ENCODE results near the gene PAQR9.

PAQR9 gene

GRCh38 chr3:142947799-142948575 lies 15.5 kb downstream of the PAQR9 start:
- no peak for DNase-seq

GRCh38 chr3:142947352-142947751 lies 16.1 kb downstream of the PAQR9 start:
- no peak for DNase-seq

DNA sequence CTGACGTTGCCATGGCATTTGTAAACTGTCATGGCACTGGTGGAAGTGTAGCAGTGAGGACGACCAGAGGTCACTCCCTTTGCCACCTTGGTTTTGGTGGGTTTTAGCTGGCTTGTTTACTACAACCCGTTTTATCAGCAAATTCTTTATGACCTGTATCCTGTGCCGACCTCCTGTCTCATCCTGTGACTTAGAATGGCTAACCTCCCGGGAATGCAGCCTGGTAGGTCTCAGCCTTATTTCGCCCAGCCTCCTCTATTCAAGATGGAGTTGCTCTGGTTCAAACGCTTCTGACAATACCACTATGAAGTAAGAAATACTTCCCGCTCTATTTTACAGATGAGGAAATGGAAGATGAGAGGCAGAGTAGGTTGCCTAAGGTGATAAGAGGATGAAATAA lies 16.6 kb downstream of the PAQR9 start:
- DNase-seq = no peak

GRCh38 chr3:142945023-142945422 lies 18.5 kb downstream of the PAQR9 start:
- no peak for DNase-seq

DNA sequence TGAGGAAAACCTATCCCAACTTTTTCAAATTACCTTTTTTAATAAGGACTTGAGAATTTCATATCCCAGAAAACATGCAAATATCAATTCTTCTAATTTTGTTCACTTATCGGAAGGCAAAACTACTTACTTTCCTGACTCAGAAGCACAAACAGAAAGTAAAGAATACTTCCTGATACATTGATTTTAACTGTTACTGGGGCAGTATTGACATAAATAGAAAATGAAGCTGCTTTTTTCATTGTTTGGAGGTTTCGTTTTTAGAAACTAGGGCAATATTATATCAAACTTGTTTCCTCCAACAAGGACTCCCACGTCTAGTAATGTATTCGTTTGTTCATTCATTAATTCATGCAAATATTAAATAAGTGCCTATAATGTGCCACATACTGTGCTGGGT lies 19.1 kb downstream of the PAQR9 start:
- DNase-seq = no peak

- no peak for DNase-seq
Observed at GRCh38 chr3:142943870-142944269, 19.6 kb downstream of the PAQR9 start.

GRCh38 chr3:142943349-142943748 lies 20.1 kb downstream of the PAQR9 start:
- no peak for DNase-seq

- DNase-seq = no peak
Observed at GRCh38 chr3:142941373-142942123, 21.9 kb downstream of the PAQR9 start.

DNA sequence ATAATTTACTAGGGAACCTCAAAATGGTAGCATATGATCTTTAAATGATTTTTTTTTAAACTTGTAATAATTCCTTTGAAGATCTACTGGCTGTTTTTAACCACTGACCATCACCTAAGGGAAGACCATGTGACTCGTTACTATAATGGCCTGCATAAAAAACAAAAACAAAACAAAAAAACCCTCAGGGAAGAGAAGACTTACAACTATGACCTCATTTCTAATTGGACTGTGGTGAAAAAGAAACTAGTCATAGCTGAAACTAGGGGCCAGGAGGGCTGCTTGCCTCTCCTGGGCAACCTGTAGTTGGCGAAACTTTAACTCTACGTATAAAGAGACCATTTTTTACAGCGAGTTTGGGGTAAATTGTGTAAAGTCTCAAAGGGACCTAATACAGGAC lies 23.0 kb downstream of the PAQR9 start:
- no peak for DNase-seq

GRCh38 chr3:142940000-142940399 lies 23.5 kb downstream of the PAQR9 start:
- no peak for DNase-seq

- no peak for DNase-seq
Observed at GRCh38 chr3:142935963-142936362, 27.5 kb downstream of the PAQR9 start.

- no peak for DNase-seq
Observed at GRCh38 chr3:142934887-142935269, 28.6 kb downstream of the PAQR9 start.

DNA sequence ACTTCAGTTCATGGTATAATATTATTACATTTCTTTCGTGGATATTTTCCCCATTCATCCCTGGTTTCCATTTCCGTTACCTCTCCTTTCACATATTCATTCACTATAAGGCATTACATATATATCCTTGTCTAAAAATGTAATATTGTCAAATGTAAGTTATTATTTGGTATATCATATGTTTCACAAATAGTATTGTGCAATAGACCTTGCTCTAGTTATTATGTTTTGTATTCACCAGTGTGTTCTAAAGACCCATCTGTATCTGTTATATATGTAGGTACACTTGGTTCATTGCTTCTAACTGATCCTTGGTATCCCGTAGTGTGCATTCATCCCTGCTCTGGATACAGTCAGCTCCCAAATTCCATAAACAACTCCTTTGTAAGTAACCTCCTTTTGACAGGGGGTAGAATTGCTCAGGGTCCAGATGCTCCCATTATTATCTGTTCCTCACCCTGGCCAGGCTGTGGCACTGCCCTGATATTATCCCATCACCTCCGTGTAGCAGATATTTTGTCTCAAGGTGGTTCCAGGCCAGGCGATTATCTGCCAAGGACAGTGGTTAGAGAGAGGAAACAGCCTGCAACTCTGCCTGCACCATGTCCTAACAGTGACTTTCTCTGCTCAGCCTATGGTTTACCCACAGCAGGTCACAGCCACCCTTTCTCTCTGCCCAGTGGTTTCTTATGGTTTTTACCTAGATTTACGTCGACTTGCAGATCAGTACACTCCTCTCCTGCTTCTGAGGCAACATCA lies 29.2 kb downstream of the PAQR9 start:
- no peak for DNase-seq

DNA sequence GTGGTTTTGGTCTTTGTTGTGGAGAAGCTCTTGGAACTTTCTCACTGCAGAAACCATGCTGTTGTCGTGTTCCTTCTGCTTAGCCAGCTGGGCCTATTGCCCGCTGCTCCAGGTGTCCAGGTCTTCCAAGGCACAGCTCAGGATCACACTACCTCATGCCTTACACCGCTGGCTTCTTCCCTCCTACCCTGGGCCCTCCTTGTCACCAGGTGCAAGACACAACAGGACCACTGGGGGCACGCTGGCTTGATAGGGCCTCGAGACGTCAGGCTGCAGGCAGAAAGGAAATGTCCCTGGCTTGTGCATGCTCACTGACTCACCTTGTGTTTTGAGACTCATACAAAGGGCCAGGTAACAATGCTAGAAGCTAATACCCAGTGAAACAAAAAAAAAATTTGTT lies 32.3 kb downstream of the PAQR9 start:
- peak; percentile 29 for DNase-seq

GRCh38 chr3:142930463-142930862 lies 33.0 kb downstream of the PAQR9 start:
- no peak for DNase-seq

DNA sequence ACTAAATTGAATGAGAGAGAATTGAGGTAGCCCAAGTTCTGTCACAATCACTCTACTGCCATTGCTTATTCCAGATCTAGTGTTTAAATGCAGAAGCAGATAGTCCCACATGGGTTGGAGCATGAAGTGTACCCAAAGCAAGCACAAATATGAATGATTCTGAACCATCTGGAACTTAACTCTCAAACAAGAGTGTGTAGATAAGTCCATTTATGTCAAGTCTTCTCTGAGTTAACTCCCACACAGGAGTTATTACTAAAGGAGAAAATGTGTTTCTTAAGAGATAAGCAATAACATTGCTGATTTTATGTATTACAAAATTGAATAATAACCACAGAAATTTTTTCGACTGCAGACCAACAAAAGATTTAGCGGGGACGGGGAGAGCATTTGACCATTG lies 33.6 kb downstream of the PAQR9 start:
- DNase-seq = no peak

- peak; percentile 41 for DNase-seq
Observed at GRCh38 chr3:142929109-142929508, 34.4 kb downstream of the PAQR9 start.

DNA sequence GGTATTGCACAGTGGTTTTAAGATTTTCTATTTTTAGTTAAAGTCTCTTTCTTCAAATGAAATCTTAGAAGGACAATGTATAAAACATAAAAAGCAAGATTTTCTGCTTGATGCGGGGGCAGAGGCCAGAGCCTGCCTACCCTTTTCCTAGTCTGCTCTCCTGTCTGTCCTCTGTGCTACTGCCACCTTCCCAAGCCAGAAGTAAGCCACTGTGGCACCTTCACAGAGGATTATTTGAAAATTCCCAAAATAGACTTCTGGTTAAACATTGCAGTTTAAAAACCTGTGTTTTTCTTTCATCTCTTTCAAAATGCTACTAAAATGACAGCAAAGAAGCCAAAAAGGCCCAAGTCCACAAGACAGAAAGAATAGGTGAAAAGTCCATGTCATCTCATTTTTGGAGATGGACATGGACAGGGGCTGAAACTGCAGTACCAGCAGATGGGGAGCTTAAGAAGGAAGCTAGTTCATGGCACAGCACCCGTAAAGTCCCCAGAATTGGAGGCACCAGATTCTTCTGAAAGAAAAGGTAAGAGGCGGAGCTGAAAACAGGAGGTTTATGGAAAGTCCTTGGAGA lies 37.0 kb downstream of the PAQR9 start:
- no peak for DNase-seq

DNA sequence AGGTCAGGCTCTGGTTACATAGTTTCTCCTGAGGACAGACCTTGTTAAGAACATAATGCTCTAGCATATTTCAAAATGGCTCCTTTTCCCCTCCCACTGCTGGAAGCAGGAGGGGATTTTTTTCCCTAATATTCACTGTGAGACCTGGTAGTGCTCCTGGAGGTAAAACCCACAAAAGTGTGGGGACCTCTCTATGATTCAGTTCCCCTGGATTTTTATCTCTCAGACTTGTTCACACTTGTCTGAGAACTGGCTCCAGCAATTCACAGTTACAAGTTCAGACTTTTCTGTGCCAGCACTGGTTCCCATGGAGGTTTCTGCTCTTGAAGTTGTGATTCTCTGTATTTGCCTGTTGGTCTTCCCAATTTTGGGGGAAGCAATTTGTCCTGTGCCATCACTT lies 38.3 kb downstream of the PAQR9 start:
- no peak for DNase-seq

- DNase-seq = no peak
Observed at GRCh38 chr3:142923694-142924093, 39.8 kb downstream of the PAQR9 start.

DNA sequence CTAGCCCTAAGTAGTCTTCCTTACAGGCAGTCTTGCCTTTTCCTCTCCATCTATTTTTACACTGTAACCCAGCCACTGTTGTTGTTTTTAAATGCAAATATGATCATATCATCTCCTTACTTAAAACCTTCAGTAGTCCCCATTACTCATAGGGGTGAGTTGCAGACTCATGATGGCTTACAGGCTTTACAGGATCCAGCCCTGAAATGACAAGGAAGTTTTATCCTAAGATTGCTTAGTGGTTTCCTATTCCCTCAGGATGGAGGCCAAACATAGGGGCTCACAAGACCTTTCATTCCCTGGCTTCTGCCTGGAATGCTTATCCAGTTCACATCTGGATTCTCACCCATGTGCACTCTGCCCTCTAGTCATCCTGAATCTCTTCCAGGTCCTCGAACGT lies 46.9 kb downstream of the PAQR9 start:
- no peak for DNase-seq

DNA sequence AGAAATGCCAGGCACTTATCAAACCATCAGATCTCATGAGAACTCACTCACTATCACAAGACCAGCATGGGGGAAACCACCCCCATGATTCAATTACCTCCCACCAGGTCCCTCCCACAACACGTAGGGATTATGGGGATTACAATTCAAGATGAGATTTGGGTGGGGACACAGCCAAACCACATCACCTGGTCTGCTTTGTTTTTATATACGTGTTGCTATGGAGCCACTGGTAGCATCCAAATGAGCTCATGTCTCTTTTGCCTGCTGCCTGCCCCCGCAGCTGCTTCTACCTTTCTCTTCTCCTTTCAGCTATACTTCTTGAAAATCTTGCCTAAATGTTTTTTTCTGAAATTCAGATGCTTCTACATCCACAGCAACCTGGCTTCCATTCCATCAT lies 47.8 kb downstream of the PAQR9 start:
- DNase-seq = no peak

- no peak for DNase-seq
Observed at GRCh38 chr3:142914286-142914811, 49.1 kb downstream of the PAQR9 start.

All from stimulated activated CD4-positive, alpha-beta T cell treated with anti-CD3 and anti-CD28 coated beads, Interleukin-4, amount 100 ng/mL, for 1 hour (primary cell).